Stomach (tissue), 4 donors: ENCODE measurements around the gene GABRB1.

ENCODE experiments used
- CTCF ChIP-seq, 7 experiments: fragments of 450-650 bp in 4 of 7; fragments of 200-600 bp in 3 of 7; sonication (generic) in 3 of 7; IDR thresholded peaks; one replicate each; pipeline ENCODE4 v1.5.1; 2016 to 2019; ENCODE audit warnings: antibody characterized with exemption in 7 of 7, control low read depth in 2 of 7, mild to moderate bottlenecking in 1 of 7
- POLR2AphosphoS5 ChIP-seq, 3 donors: sonication (generic); formaldehyde crosslinking; IDR thresholded peaks; one replicate each; pipeline ENCODE4 v1.6.1; 2016; ENCODE audit warnings: antibody characterized with exemption in 3 of 3

DNA sequence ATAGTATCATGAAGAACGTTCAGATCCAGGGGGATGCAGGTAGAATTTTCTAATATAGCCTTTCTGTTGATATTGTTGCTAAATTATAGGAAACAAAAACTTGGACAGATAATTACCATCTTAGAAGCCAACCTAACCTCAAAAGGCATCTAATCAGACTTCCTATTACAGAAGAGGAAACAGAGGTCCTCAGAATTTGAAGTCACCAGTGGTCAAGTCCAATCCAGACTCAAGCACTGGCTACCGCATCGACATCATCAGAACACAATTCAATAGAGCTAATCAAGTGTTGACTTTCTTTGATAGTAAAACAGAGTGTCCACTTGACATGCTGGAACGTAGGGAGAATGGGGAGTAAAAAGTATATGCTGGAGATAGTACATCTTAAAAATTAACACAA lies 443.4 kb downstream of the GABRB1 start:
- TF ChIP-seq POLR2AphosphoS5 (IDR thresholded peaks at IDR 0.05) (no peak), CTCF (IDR thresholded peaks at IDR 0.05) (no peak)
